GM23248 (cell line): Measurements from ENCODE around the gene DLG2.

Experiments used
- EZH2 ChIP-seq: fragments of 200-600 bp; sonication (generic); IDR thresholded peaks from 2 replicates; pipeline ENCODE4 v1.6.1; 2018; ENCODE audit warnings: antibody characterized with exemption, mild to moderate bottlenecking; ENCODE audit not compliant: insufficient read depth, poor library complexity, severe bottlenecking
- EZH2phosphoT487 ChIP-seq: fragments of 200-600 bp; sonication (generic); IDR thresholded peaks from 2 replicates; pipeline ENCODE4 v1.6.1; 2018; ENCODE audit warnings: antibody characterized with exemption, moderate library complexity, mild to moderate bottlenecking, low read depth; ENCODE audit not compliant: insufficient read depth

- TF ChIP-seq EZH2 (no peak), EZH2phosphoT487 (no peak)
These were observed 756.0 kb downstream of the DLG2 start for GRCh38 chr11:84871116-84871515.
